Measurements from ENCODE around the gene OGDH.
"Not testable (repeated sequence)": the region's sequence is repeated elsewhere in the genome, so short reads cannot be mapped to it uniquely, and the experiment has no call there.

Gene OGDH

DNA sequence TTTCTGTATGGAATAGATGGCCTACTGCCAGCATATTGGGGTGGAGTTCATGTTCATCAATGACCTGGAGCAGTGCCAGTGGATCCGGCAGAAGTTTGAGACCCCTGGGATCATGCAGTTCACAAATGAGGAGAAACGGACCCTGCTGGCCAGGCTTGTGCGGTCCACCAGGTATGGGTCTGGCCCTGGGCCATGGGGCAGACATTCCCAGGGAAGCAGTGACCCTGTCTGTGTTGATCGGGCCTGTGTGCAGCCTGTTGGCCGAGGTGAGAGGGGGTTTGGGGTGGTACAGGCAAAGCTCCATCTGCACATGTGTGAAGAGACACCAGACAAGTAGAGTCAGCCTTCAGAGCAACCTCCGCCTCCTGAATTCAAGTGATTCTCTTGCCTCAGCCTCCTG is 67.3 kb downstream of the OGDH start:
- DNase-seq = no peak

GRCh38 chr7:44674381-44674780 is 68.0 kb downstream of the OGDH start:
- no peak for DNase-seq

GRCh38 chr7:44676776-44677175 is 70.3 kb downstream of the OGDH start:
- no peak for DNase-seq

GRCh38 chr7:44678101-44678470 is 71.7 kb downstream of the OGDH start:
- no peak for DNase-seq

DNA sequence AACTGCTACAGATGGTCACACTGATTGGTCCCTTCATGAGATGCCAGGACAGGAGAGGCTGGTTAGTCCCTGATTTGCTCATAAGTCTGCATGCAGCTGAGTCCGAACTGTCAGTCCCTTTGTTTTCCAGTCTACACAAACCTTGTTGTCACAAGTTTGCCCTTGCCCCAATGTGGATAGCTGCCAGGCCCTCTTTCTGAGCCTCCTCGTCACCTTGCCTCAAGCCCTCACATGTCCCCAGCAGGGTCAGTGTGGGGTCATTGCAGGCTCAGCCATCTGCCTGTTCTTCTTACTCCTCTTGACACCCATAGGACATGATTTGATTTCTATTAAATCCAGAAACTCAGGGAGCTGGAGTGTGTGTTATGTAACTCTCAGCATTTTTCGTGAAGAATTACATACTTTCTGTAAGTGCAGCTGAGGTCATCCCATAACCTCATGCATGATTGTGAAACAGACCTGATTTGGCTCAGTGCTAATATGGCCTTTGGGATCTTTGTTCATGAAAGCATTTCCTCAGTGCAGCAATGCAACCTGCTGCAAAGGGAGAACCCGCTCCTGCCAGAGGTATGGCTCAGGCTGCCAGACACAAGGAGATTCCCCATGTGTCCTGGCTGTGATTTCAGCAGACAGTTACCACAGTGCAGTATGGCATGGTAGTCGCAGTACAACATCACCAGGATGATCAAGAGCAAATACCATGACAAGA is 72.2 kb downstream of the OGDH start:
- no peak for DNase-seq

DNA sequence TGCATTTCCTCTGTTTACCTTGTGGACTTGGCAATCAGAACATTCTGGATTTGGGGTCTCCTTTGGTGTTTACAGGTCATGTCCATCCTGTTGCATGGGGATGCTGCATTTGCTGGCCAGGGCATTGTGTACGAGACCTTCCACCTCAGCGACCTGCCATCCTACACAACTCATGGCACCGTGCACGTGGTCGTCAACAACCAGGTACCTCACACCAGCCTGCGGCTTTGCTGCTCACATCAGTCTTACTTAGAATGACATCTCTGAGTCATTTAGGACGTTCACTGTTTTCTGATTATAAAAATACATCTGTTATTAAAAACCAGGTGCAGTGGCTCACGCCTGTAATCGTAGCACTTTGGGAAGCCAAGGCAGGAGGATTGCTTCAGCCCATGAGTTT is 75.2 kb downstream of the OGDH start:
- no peak for DNase-seq

GRCh38 chr7:44685723-44686122 is 79.3 kb downstream of the OGDH start:
- no peak for DNase-seq

GRCh38 chr7:44689427-44689826 is 83.0 kb downstream of the OGDH start:
- DNase-seq = no peak

DNA sequence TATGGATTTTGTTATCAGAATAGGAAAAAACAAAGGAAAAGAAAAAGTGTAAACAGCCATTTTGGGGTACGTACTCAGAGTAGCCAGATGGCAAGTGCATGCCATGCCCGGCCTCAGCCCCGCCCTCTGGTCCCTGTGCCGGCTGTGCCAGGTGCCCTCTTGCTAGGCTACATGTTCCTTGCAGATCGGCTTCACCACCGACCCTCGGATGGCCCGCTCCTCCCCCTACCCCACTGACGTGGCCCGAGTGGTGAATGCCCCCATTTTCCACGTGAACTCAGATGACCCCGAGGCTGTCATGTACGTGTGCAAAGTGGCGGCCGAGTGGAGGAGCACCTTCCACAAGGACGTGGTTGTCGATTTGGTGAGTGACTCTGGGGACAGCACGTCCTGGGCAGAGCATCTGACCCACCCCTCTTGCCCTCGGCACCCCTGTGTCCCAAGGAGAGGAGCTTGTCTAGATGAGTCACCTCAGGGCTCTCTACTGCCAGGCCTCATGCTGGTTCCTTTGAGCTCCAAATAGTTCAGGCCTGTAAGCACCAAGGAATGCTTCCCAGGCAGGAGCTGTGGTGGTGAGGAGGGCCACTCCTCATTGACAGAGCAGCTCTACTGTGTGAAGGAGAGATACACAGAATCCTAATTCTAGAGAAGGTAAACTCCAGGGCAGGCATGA is 87.3 kb downstream of the OGDH start:
- DNase-seq = no peak

DNA sequence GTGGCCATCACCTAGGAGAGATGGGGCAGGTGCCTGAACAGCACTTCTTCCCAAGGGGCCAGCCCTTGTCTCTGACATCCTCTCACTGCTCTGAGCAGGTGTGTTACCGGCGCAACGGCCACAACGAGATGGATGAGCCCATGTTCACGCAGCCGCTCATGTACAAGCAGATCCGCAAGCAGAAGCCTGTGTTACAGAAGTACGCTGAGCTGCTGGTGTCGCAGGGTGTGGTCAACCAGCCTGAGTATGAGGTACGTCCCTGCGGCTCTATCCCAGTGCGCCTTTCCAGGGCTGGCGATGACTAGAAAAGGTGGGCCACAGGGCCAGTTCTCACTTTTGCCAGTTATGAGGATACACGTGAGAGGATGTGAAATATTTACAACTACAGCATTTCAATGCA is 87.9 kb downstream of the OGDH start:
- no peak for DNase-seq

DNA sequence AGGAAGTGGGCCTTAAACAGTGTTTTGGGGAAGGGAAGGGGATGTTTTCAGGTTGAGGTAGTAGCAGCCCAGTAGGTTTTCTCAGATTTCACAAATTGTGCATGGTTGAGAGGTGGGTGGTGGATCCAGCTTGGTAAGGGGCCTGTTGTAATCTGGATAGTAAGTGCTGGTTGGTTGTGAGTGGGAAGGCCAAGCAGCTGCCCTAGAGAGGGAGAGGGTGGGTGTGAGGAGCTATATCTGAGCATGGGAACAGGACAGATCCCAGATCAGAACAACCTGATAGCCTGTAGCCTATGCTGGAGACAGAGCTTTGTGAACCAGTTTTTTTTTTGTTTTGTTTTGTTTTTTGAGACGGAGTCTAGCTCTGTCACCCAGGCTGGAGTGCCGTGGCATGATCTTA is 88.3 kb downstream of the OGDH start:
- DNase-seq = no peak

GRCh38 chr7:44695756-44696155 is 89.3 kb downstream of the OGDH start:
- no peak for DNase-seq

GRCh38 chr7:44696728-44697127 is 90.3 kb downstream of the OGDH start:
- DNase-seq = no peak

GRCh38 chr7:44697136-44698045 is 91.0 kb downstream of the OGDH start:
- no peak for DNase-seq

- no peak for DNase-seq
Measured at GRCh38 chr7:44698046-44698580, 91.7 kb downstream of the OGDH start.

GRCh38 chr7:44699598-44699997 is 93.2 kb downstream of the OGDH start:
- DNase-seq = not testable (repeated sequence)

GRCh38 chr7:44700322-44700721 is 93.9 kb downstream of the OGDH start:
- DNase-seq = no peak

GRCh38 chr7:44703391-44703790 is 97.0 kb downstream of the OGDH start:
- not testable (repeated sequence) for DNase-seq

- DNase-seq = no peak
Measured at GRCh38 chr7:44703921-44704320, 97.5 kb downstream of the OGDH start.

DNA sequence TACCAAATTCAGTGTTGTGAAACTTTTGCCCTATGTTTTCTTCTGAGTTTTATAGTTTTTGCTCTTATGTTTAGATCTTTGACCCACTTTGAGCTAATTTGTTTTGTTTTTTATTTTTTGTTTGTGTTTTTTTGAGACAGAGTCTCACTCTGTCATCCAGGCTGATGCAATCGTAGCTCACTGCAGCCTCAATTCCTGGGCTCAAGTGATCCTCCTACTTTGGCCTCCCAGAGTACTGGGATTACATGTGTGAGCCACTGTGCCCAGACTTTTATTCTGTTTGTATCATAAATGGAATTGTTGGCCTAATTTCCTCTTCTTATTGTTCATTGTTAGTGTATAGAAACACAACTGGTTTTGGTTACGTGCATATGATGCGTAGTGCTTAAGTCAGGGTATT is 99.0 kb downstream of the OGDH start:
- DNase-seq = no peak

DNA sequence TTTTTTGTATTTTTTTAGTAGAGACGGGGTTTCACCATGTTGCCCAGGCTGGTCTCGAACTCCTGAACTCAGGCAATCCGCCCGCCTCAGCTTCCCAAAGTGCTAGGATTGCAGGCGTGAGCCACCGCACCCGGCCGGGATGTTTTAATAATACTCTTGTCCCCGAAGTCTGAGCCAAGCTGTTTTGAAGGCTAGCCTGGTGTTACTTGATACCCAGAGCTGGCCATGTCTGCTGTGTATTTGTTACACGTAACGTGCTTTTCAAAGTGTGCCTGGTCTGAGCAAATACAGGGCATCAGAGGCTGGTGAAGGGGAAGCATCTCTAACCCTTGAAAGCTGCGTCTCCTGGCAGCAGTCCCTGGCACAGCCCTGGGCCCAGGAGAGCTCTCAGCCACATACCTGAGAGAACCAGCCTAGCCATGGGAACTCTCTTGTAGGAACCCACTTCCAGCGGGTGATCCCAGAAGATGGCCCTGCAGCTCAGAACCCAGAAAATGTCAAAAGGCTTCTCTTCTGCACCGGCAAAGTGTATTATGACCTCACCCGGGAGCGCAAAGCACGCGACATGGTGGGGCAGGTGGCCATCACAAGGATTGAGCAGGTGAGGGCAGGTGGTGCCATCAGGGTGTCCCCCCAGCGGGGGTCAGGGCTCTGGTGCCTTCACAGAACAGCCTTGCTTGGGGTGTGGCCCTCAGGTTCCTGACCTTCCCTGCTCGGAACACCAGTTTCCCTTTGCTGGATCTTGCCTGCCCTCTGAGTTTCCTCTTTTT is 100.5 kb downstream of the OGDH start:
- DNase-seq = no peak

GRCh38 chr7:44707558-44708230 is 101.3 kb downstream of the OGDH start:
- no peak for DNase-seq
